HepG2 (cell line): ENCODE data around the gene MYO18B. TPM values are rescaled to one million over a fixed set of nuclear protein-coding genes. Genes with fewer than 3 reads are reported as not detected.

Experiments used
- ATF5 ChIP-seq: sonication (generic); formaldehyde crosslinking; IDR thresholded peaks from 2 replicates; pipeline ENCODE4 v1.4.0; 2020; ENCODE audit warnings: mild to moderate bottlenecking, low read depth, missing genetic modification reagents
- ATRX ChIP-seq: sonication (generic); formaldehyde crosslinking; IDR thresholded peaks from 2 replicates; pipeline ENCODE4 v1.4.0; 2020; ENCODE audit warnings: missing genetic modification reagents, borderline replicate concordance
- BRF2 ChIP-seq: sonication (generic); formaldehyde crosslinking; IDR thresholded peaks from 2 replicates; pipeline ENCODE4 v1.8.1; 2022; ENCODE audit warnings: mild to moderate bottlenecking, missing genetic modification reagents
- CHD2 ChIP-seq: IDR thresholded peaks from 2 replicates; pipeline ENCODE4 v1.6.1; 2011; ENCODE audit warnings: low read depth, low read length, improper control_type of control experiment
- FOSL2 ChIP-seq: sonication (generic); formaldehyde crosslinking; IDR thresholded peaks from 2 replicates; pipeline ENCODE4 v1.4.0; 2020; ENCODE audit warnings: missing genetic modification reagents
- GTF3A ChIP-seq: sonication (generic); formaldehyde crosslinking; conservative IDR thresholded peaks from 2 replicates; pipeline ENCODE4 v1.4.0; 2020; ENCODE audit warnings: mild to moderate bottlenecking, missing genetic modification reagents
- IKZF4 ChIP-seq: sonication (generic); formaldehyde crosslinking; IDR thresholded peaks from 2 replicates; pipeline ENCODE4 v1.5.1; 2020; ENCODE audit warnings: borderline replicate concordance, mild to moderate bottlenecking, low read depth, missing genetic modification reagents; ENCODE audit errors: not compliant biosample characterization
- NCOA1 ChIP-seq: sonication (generic); formaldehyde crosslinking; IDR thresholded peaks from 2 replicates; pipeline ENCODE4 v1.9.0; 2021; ENCODE audit warnings: missing genetic modification reagents
- NFAT5 ChIP-seq: sonication (generic); formaldehyde crosslinking; IDR thresholded peaks from 2 replicates; pipeline ENCODE4 v1.4.0; 2020; ENCODE audit warnings: missing genetic modification reagents
- SMC3 ChIP-seq: IDR thresholded peaks from 2 replicates; pipeline ENCODE4 v1.6.1; 2011; ENCODE audit warnings: low read length, improper control_type of control experiment
- SNAPC5 ChIP-seq: sonication (generic); formaldehyde crosslinking; IDR thresholded peaks from 2 replicates; pipeline ENCODE4 v1.8.1; 2023; ENCODE audit warnings: mild to moderate bottlenecking, missing genetic modification reagents, borderline replicate concordance
- TFDP1 ChIP-seq: IDR thresholded peaks from 2 replicates; pipeline ENCODE4 v1.6.1; 2016; ENCODE audit warnings: missing compliant biosample characterization, missing genetic modification reagents, borderline replicate concordance
- TOE1 ChIP-seq: sonication (generic); formaldehyde crosslinking; IDR thresholded peaks from 2 replicates; pipeline ENCODE4 v1.4.0; 2020; ENCODE audit warnings: mild to moderate bottlenecking, missing genetic modification reagents
- ZBTB8A ChIP-seq: sonication (generic); formaldehyde crosslinking; IDR thresholded peaks from 2 replicates; pipeline ENCODE4 v1.4.0; 2020; ENCODE audit warnings: mild to moderate bottlenecking, low read depth, missing genetic modification reagents, borderline replicate concordance
- ZHX1 ChIP-seq: sonication (generic); formaldehyde crosslinking; IDR thresholded peaks from 2 replicates; pipeline ENCODE4 v1.8.1; 2022; ENCODE audit warnings: low read depth, mild to moderate bottlenecking, missing genetic modification reagents
- ZKSCAN5 ChIP-seq: sonication (generic); formaldehyde crosslinking; IDR thresholded peaks from 2 replicates; pipeline ENCODE4 v1.5.1; 2020; ENCODE audit warnings: mild to moderate bottlenecking, missing genetic modification reagents
- ZMAT3 ChIP-seq: sonication (generic); formaldehyde crosslinking; conservative IDR thresholded peaks from 2 replicates; pipeline ENCODE4 v1.7.0; 2021; ENCODE audit warnings: missing genetic modification reagents
- ZNF17 ChIP-seq: sonication (generic); formaldehyde crosslinking; IDR thresholded peaks from 2 replicates; pipeline ENCODE4 v1.5.0; 2020; ENCODE audit warnings: mild to moderate bottlenecking, missing genetic modification reagents
- ZNF205 ChIP-seq: IDR thresholded peaks from 2 replicates; pipeline ENCODE4 v1.6.1; 2018; ENCODE audit warnings: missing biosample characterization, missing genetic modification reagents
- ZNF263 ChIP-seq: sonication (generic); formaldehyde crosslinking; IDR thresholded peaks from 2 replicates; pipeline ENCODE4 v1.4.0; 2020; ENCODE audit warnings: missing genetic modification reagents
- polyA plus RNA-seq, 8 experiments: library from polyadenylated mRNA; depleted of rRNA in 3 of 8; stranded (reverse) in 7 of 8; unstranded in 1 of 8; fragments of >200 nt; fragmentation: Illumina TruSeq in 4 of 8; extraction: Trizol in 4 of 8; gene quantifications; 2 replicates each; pipeline versions ENCODE4 v1.2.1 to v1.2.3, GENCODE V29; 2011 to 2016; ENCODE audit warnings: low read depth in 4 of 8, missing spikeins in 1 of 8, mixed read lengths in 1 of 8; ENCODE audit not compliant: insufficient read depth in 1 of 8
- total RNA-seq, 5 experiments: library from RNA; depleted of rRNA; stranded (reverse); fragments of >200 nt; fragmentation: Illumina TruSeq; extraction: Trizol; gene quantifications; 2 replicates each; pipeline ENCODE4 v1.2.3, GENCODE V29; 2016; ENCODE audit warnings: low read depth in 1 of 5

MYO18B gene
- total and polyA plus RNA-seq, 2 of the 13 experiments (the other 11 are each of a cell fraction or from before 2014, with no cell fraction given): 0.01 TPM; not detected in 1

GRCh38 chr22:25953919-25954318 is 211.9 kb downstream of the MYO18B start (continued):
- TF ChIP-seq NFAT5 (CRISPR knock-in tag) (no peak), SNAPC5 (CRISPR knock-in tag) (no peak), IKZF4 (no peak), NCOA1 (CRISPR knock-in tag) (no peak), CHD2 (no peak), TOE1 (CRISPR knock-in tag) (no peak), ATF5 (CRISPR knock-in tag) (no peak), ZNF17 (no peak), TFDP1 (CRISPR knock-in tag) (no peak), SMC3 (no peak; the same call in 1 of the 2 replicates), ZKSCAN5 (CRISPR knock-in tag) (no peak), ZHX1 (CRISPR knock-in tag) (no peak), ZBTB8A (CRISPR knock-in tag) (no peak), GTF3A (CRISPR knock-in tag) (no peak), ZNF205 (CRISPR knock-in tag) (peak; percentile 55; the same call in 1 of the 2 replicates), BRF2 (CRISPR knock-in tag) (no peak), ZNF263 (CRISPR knock-in tag) (no peak), ATRX (no peak), ZMAT3 (CRISPR knock-in tag) (no peak), FOSL2 (CRISPR knock-in tag) (0 out of 2 replicates have a peak, but pooled peaks have one; percentile 36)
